ENCODE measurements around the gene ADARB2.

GRCh38 chr10:1716839-1717238, 20.5 kb downstream of the ADARB2 start:
- TF ChIP-seq CTCF (IDR thresholded peaks at IDR 0.05) (no peak), POLR2A (IDR thresholded peaks at IDR 0.05) (no peak)
